ENCODE measurements around the gene PCDHGA3.

DNA sequence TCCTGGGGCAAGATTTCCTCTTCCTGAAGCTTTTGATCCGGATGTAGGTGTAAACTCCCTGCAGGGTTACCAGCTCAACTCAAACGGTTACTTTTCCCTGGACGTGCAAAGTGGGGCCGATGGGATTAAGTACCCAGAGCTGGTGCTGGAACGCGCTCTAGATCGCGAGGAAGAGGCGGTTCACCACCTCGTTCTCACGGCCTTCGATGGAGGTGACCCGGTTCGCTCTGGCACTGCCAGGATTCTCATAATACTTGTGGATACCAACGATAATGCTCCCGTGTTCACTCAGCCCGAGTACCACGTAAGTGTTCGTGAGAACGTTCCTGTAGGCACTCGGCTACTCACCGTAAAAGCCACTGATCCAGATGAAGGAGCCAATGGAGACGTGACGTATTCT is 12.0 kb downstream of the PCDHGA3 start:
- TF ChIP-seq, protein P1, sequence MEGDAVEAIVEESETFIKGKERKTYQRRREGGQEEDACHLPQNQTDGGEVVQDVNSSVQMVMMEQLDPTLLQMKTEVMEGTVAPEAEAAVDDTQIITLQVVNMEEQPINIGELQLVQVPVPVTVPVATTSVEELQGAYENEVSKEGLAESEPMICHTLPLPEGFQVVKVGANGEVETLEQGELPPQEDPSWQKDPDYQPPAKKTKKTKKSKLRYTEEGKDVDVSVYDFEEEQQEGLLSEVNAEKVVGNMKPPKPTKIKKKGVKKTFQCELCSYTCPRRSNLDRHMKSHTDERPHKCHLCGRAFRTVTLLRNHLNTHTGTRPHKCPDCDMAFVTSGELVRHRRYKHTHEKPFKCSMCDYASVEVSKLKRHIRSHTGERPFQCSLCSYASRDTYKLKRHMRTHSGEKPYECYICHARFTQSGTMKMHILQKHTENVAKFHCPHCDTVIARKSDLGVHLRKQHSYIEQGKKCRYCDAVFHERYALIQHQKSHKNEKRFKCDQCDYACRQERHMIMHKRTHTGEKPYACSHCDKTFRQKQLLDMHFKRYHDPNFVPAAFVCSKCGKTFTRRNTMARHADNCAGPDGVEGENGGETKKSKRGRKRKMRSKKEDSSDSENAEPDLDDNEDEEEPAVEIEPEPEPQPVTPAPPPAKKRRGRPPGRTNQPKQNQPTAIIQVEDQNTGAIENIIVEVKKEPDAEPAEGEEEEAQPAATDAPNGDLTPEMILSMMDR (IDR thresholded peaks at IDR 0.05; ENCODE audit: poor library complexity, severe bottlenecking) = no peak
- TF ChIP-seq EZH2 (IDR thresholded peaks at IDR 0.05; ENCODE audit: borderline replicate concordance, insufficient read depth, low read length, poor library complexity, severe bottlenecking) (no peak), MXI1 (conservative IDR thresholded peaks at IDR 0.05; ENCODE audit: poor library complexity, severe bottlenecking) (no peak), POLR2AphosphoS5 (IDR thresholded peaks at IDR 0.05) (no peak)
